Measurements from ENCODE around the gene SDS.

Gene SDS

DNA sequence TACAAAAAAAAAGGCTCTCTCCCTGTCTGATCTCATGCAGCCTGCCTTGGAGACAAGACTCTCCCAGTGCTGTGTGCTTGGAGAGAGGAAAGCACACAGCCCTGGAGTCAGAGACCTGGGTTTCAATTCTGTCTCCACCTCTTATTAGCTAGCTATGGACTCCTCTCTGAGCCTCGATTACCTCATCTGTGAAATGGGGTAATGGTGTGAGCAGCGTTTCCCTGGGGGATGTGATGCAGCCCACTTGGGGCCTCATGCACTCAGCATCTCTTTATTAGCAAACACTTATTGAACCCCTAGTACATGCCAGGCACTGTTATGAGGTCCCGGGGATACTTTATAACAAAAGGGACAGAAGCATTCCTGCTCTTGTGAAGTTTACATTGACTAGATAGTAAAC is 12.5 kb downstream of the SDS start:
- Histone ChIP-seq H2BK15ac (ENCODE audit: low read depth, poor library complexity, severe bottlenecking) (no peak overlapping the region), H2AK5ac (ENCODE audit: low read length, severe bottlenecking) (no peak overlapping the region), H3K23ac (ENCODE audit: low read length in 2 of 2) (no peak overlapping the region), H2BK120ac (ENCODE audit: low read depth, low read length) (no peak overlapping the region), H2BK12ac (ENCODE audit: low read length in 2 of 2) (no peak overlapping the region), H3K4me1 (ENCODE audit: control insufficient read depth, insufficient read depth, low read depth, low read length) (no peaks in the 10 kb centered on the region), H3K27me3 (ENCODE audit: control insufficient read depth in 1 of 2, insufficient read depth in 1 of 2, low read length in 2 of 2) (no peaks in the 10 kb centered on the region), H3K18ac (ENCODE audit: low read depth in 1 of 2, low read length in 2 of 2) (no peak overlapping the region), H3K4me2 (ENCODE audit: low read length, poor library complexity, severe bottlenecking) (no peak overlapping the region), H2BK5ac (ENCODE audit: low read depth, low read length, poor library complexity, severe bottlenecking) (no peak overlapping the region), H4K91ac (ENCODE audit: low read length) (no peak overlapping the region), H3K9ac (ENCODE audit: low read length) (no peak overlapping the region), H3K36me3 (ENCODE audit: control insufficient read depth in 1 of 2, insufficient read depth in 2 of 2, low read depth in 1 of 2, low read length in 2 of 2) (peaks cover 38 to 49% of the 10 kb centered on the region in 2 experiments), H3K4me3 (ENCODE audit: insufficient read depth in 1 of 2, low read depth in 1 of 2, low read length in 2 of 2) (no peak overlapping the region), H3K27ac (ENCODE audit: low read length, poor library complexity, severe bottlenecking) (no peak overlapping the region), H3K4ac (ENCODE audit: low read depth in 1 of 2, low read length in 2 of 2) (no peak overlapping the region), H3K14ac (ENCODE audit: low read length in 2 of 2) (no peak overlapping the region), H4K8ac (ENCODE audit: low read length) (no peak overlapping the region), H2AFZ (ENCODE audit: low read depth, low read length) (no peak overlapping the region), H3K79me1 (replicated peaks; ENCODE audit: low read length, poor library complexity, severe bottlenecking) (no peaks in the 10 kb centered on the region), H3K9me3 (ENCODE audit: control insufficient read depth, low read length) (no peaks in the 10 kb centered on the region)
- WGBS: 89% methylated on average over 3 of the region's 3 CpGs
- no peak for DNase-seq

GRCh38 chr12:113390064-113391043 is 13.3 kb downstream of the SDS start:
- Histone ChIP-seq H3K36me3 (ENCODE audit: control insufficient read depth in 1 of 2, insufficient read depth in 2 of 2, low read depth in 1 of 2, low read length in 2 of 2) (peaks cover 45 to 56% of the 10 kb centered on the region in 2 experiments), H3K23ac (ENCODE audit: low read length in 2 of 2) (no peak overlapping the region), H2AFZ (ENCODE audit: low read depth, low read length) (no peak overlapping the region), H3K27ac (ENCODE audit: low read length, poor library complexity, severe bottlenecking) (no peak overlapping the region), H3K4me1 (ENCODE audit: control insufficient read depth, insufficient read depth, low read depth, low read length) (no peaks in the 10 kb centered on the region), H3K18ac (ENCODE audit: low read depth in 1 of 2, low read length in 2 of 2) (no peak overlapping the region), H2BK5ac (ENCODE audit: low read depth, low read length, poor library complexity, severe bottlenecking) (no peak overlapping the region), H3K4me2 (ENCODE audit: low read length, poor library complexity, severe bottlenecking) (no peak overlapping the region), H3K9me3 (ENCODE audit: control insufficient read depth, low read length) (no peaks in the 10 kb centered on the region), H3K4me3 (ENCODE audit: insufficient read depth in 1 of 2, low read depth in 1 of 2, low read length in 2 of 2) (no peak overlapping the region), H2BK12ac (ENCODE audit: low read length in 2 of 2) (no peak overlapping the region), H3K79me1 (replicated peaks; ENCODE audit: low read length, poor library complexity, severe bottlenecking) (no peaks in the 10 kb centered on the region), H3K27me3 (ENCODE audit: control insufficient read depth in 1 of 2, insufficient read depth in 1 of 2, low read length in 2 of 2) (no peaks in the 10 kb centered on the region), H3K14ac (ENCODE audit: low read length in 2 of 2) (no peak overlapping the region), H3K9ac (ENCODE audit: low read length) (no peak overlapping the region), H2AK5ac (ENCODE audit: low read length, severe bottlenecking) (no peak overlapping the region), H4K8ac (ENCODE audit: low read length) (no peak overlapping the region), H2BK120ac (ENCODE audit: low read depth, low read length) (no peak overlapping the region), H2BK15ac (ENCODE audit: low read depth, poor library complexity, severe bottlenecking) (no peak overlapping the region), H3K4ac (ENCODE audit: low read depth in 1 of 2, low read length in 2 of 2) (no peak overlapping the region), H4K91ac (ENCODE audit: low read length) (no peak overlapping the region)
- DNase-seq: no peak
- WGBS: 91% methylated on average over 6 of the region's 6 CpGs

DNA sequence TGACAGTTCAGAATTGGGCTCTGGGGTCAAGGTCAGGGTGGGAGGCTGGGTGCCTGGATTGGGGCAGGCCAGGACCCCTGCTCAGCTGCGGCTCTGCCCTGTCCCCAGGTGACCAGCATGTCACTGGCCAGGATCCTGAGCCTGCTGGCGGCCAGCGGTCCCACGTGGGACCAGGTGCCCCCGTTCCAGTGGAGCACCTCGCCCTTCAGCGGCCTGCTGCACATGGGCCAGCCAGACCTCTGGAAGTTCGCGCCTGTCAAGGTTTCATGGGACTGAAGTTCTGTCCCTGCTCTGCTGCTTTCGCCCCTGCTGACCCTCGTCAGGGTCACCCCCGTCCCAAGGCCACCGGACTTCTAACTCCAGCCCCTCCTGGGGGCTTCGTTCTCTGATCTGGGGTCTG is 15.3 kb downstream of the SDS start:
- Histone ChIP-seq H2AFZ (ENCODE audit: low read depth, low read length) (no peak overlapping the region), H3K4me3 (ENCODE audit: insufficient read depth in 1 of 2, low read depth in 1 of 2, low read length in 2 of 2) (no peak overlapping the region), H3K79me1 (replicated peaks; ENCODE audit: low read length, poor library complexity, severe bottlenecking) (no peaks in the 10 kb centered on the region), H3K27ac (ENCODE audit: low read length, poor library complexity, severe bottlenecking) (no peak overlapping the region), H4K91ac (ENCODE audit: low read length) (peak overlapping the region; percentile 67), H3K18ac (ENCODE audit: low read depth in 1 of 2, low read length in 2 of 2) (no peak overlapping the region), H3K9ac (ENCODE audit: low read length) (no peak overlapping the region), H3K27me3 (ENCODE audit: control insufficient read depth in 1 of 2, insufficient read depth in 1 of 2, low read length in 2 of 2) (no peaks in the 10 kb centered on the region), H3K9me3 (ENCODE audit: control insufficient read depth, low read length) (no peaks in the 10 kb centered on the region), H2BK5ac (ENCODE audit: low read depth, low read length, poor library complexity, severe bottlenecking) (no peak overlapping the region), H3K4me1 (ENCODE audit: control insufficient read depth, insufficient read depth, low read depth, low read length) (no peaks in the 10 kb centered on the region), H2BK12ac (ENCODE audit: low read length in 2 of 2) (no peak overlapping the region), H2BK120ac (ENCODE audit: low read depth, low read length) (no peak overlapping the region), H4K8ac (ENCODE audit: low read length) (no peak overlapping the region), H2BK15ac (ENCODE audit: low read depth, poor library complexity, severe bottlenecking) (no peak overlapping the region), H3K14ac (ENCODE audit: low read length in 2 of 2) (no peak overlapping the region), H3K4ac (ENCODE audit: low read depth in 1 of 2, low read length in 2 of 2) (no peak overlapping the region), H3K36me3 (ENCODE audit: control insufficient read depth in 1 of 2, insufficient read depth in 2 of 2, low read depth in 1 of 2, low read length in 2 of 2) (peaks cover 63 to 69% of the 10 kb centered on the region in 2 experiments), H2AK5ac (ENCODE audit: low read length, severe bottlenecking) (no peak overlapping the region), H3K23ac (ENCODE audit: low read length in 2 of 2) (no peak overlapping the region), H3K4me2 (ENCODE audit: low read length, poor library complexity, severe bottlenecking) (no peak overlapping the region)
- no peak for DNase-seq
- WGBS: 95% methylated on average over 14 of the region's 14 CpGs

DNA sequence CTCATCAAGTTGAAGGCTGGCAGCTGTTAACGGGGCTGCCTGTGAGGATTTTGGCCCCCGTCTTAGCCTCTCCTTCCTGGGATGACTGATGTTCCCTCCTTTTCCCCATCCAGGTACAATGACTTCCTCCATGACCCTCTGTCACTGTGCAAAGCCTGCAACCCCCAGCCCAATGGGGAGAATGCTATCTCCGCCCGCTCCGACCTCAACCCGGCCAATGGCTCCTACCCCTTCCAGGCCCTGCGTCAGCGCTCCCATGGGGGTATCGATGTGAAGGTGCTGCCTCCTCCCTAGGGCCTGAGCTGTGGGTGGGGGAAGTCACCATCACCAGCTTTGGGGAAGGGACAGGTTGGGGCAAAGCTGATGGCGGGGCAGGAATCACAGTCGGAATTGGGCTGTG is 16.1 kb downstream of the SDS start:
- no peak overlapping the region for H3K23ac ChIP-seq (ENCODE audit: low read length in 2 of 2)
- no peak overlapping the region for H2AK5ac ChIP-seq (ENCODE audit: low read length, severe bottlenecking)
- H2BK120ac ChIP-seq (ENCODE audit: low read depth, low read length): no peak overlapping the region
- H3K4ac ChIP-seq (ENCODE audit: low read depth in 1 of 2, low read length in 2 of 2): no peak overlapping the region
- WGBS: 99% methylated on average over 11 of the region's 11 CpGs
- H3K27me3 ChIP-seq (ENCODE audit: control insufficient read depth in 1 of 2, insufficient read depth in 1 of 2, low read length in 2 of 2): no peaks in the 10 kb centered on the region
- H4K8ac ChIP-seq (ENCODE audit: low read length): no peak overlapping the region
- H4K91ac ChIP-seq (ENCODE audit: low read length): no peak overlapping the region
- no peak overlapping the region for H3K18ac ChIP-seq (ENCODE audit: low read depth in 1 of 2, low read length in 2 of 2)
- H3K14ac ChIP-seq (ENCODE audit: low read length in 2 of 2): no peak overlapping the region
- no peak overlapping the region for H3K4me2 ChIP-seq (ENCODE audit: low read length, poor library complexity, severe bottlenecking)
- no peak overlapping the region for H2BK12ac ChIP-seq (ENCODE audit: low read length in 2 of 2)
- peaks cover 63 to 75% of the 10 kb centered on the region in 2 experiments for H3K36me3 ChIP-seq (ENCODE audit: control insufficient read depth in 1 of 2, insufficient read depth in 2 of 2, low read depth in 1 of 2, low read length in 2 of 2)
- H3K9ac ChIP-seq (ENCODE audit: low read length): no peak overlapping the region
- H3K27ac ChIP-seq (ENCODE audit: low read length, poor library complexity, severe bottlenecking): no peak overlapping the region
- H3K4me1 ChIP-seq (ENCODE audit: control insufficient read depth, insufficient read depth, low read depth, low read length): no peaks in the 10 kb centered on the region
- H2AFZ ChIP-seq (ENCODE audit: low read depth, low read length): no peak overlapping the region
- H3K9me3 ChIP-seq (ENCODE audit: control insufficient read depth, low read length): no peaks in the 10 kb centered on the region
- no peak overlapping the region for H2BK5ac ChIP-seq (ENCODE audit: low read depth, low read length, poor library complexity, severe bottlenecking)
- no peaks in the 10 kb centered on the region for H3K79me1 ChIP-seq (replicated peaks; ENCODE audit: low read length, poor library complexity, severe bottlenecking)
- no peak for DNase-seq
- no peak overlapping the region for H3K4me3 ChIP-seq (ENCODE audit: insufficient read depth in 1 of 2, low read depth in 1 of 2, low read length in 2 of 2)
- no peak overlapping the region for H2BK15ac ChIP-seq (ENCODE audit: low read depth, poor library complexity, severe bottlenecking)

All from mesenchymal stem cell (in vitro differentiated cells and primary cell).